ENCODE results near the gene CKAP2L.

The CKAP2L gene

GRCh38 chr2:112790305-112790704 is 25.9 kb upstream of the CKAP2L start:
- H3K27ac ChIP-seq = no peak overlapping the region
- no peak for TF ChIP-seq CTCF (conservative IDR thresholded peaks at IDR 0.05)

- TF ChIP-seq CTCF (conservative IDR thresholded peaks at IDR 0.05) = no peak
- no peak overlapping the region for H3K27ac ChIP-seq
Measured at GRCh38 chr2:112789186-112789585, 24.8 kb upstream of the CKAP2L start.

DNA sequence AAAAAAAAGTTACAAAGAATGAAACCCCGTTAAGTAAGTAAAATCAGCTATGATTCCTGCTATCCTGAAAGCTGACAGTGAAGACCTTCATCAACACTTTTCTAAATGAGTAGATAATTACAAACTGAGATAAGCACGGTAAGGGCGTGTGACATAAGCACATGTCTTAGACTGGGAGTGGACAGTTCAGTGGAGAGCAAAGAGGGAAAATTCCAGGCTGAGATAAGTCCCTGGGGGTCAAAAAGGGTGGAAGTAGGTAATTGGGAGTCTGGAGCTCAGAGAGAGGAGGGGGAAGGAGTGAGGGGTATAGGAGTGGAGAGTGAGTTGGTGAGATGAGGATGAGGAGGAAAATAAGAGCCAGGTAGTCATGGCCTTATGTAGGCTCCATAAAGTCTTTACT is 24.2 kb upstream of the CKAP2L start:
- TF ChIP-seq CTCF (conservative IDR thresholded peaks at IDR 0.05) = no peak
- no peak overlapping the region for H3K27ac ChIP-seq

GRCh38 chr2:112787729-112788393 is 23.5 kb upstream of the CKAP2L start:
- H3K27ac ChIP-seq = no peak overlapping the region
- no peak for TF ChIP-seq CTCF (conservative IDR thresholded peaks at IDR 0.05)

DNA sequence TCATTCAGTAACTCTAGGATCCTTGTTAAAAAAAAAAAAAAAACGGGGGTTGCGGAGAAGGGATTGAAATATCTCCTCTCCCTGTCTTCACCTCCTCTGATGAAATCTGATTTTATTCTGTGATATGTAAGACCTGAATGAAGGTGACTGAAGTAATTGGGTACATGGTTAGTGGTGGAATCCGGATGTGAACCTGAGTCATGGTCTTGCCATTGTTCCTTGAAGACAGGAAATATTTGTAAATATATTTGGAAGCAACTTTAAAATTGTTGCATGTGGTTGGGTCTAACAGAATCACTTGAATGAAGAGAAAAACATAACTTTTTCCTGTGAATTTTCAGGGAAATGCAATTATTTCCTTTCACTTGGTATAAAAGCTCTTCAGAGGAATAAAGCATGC is 22.9 kb upstream of the CKAP2L start:
- H3K27ac ChIP-seq = no peak overlapping the region
- no peak for TF ChIP-seq CTCF (conservative IDR thresholded peaks at IDR 0.05)

GRCh38 chr2:112784199-112785189 is 20.1 kb upstream of the CKAP2L start, which contains the start of gene IL1A:
IL1A (minus strand) TSS chr2:112784493; CDS start chr2:112783770, 723 bp downstream.
- H3K27ac ChIP-seq = no peak within 1 kb of the TSS
- no peak for TF ChIP-seq CTCF (conservative IDR thresholded peaks at IDR 0.05)

GRCh38 chr2:112783187-112783714 is 18.8 kb upstream of the CKAP2L start:
- TF ChIP-seq CTCF (conservative IDR thresholded peaks at IDR 0.05) = no peak
- H3K27ac ChIP-seq = no peak overlapping the region

Measured in VCaP (cell line).